AG04450 (cell line): ENCODE measurements around the gene RPTOR. TPM values are rescaled to one million over a fixed set of nuclear protein-coding genes. Genes with fewer than 3 reads are reported as not detected.
A peak's percentile ranks its signal among the peaks of the same experiment; 100 is the strongest.
"Not testable (repeated sequence)": the region's sequence is repeated elsewhere in the genome, so short reads cannot be mapped to it uniquely, and the experiment has no call there.

ENCODE experiments used
- CTCF ChIA-PET: fragments of 300-600, 350-600 bp; formaldehyde crosslinking; extraction: SDS; loops from one replicate; lab custom pipeline; 2022; ENCODE audit warnings: antibody characterized with exemption, inconsistent platforms; lab: Charles Lee
- POLR2A ChIA-PET: fragments of 350-600 bp; formaldehyde crosslinking; extraction: SDS; loops from one replicate; lab custom pipeline; 2021; ENCODE audit warnings: antibody characterized with exemption, inconsistent platforms; lab: Yijun Ruan, JAX
- DNase-seq: peaks from one replicate; pipeline ENCODE4 v3.0.0-alpha.2; 2011; ENCODE audit warnings: low read depth, low spot score
- H3K27ac ChIP-seq: one replicate; pipeline ENCODE4 v1.5.1; 2012; ENCODE audit warnings: low read depth, low read length, control low read depth
- H3K27me3 ChIP-seq: one replicate; pipeline ENCODE4 v1.6.0; 2012; ENCODE audit warnings: low read length; ENCODE audit not compliant: control insufficient read depth, insufficient read depth
- H3K4me3 ChIP-seq: 2 replicates; pipeline ENCODE4 v1.5.1; 2011; ENCODE audit warnings: mild to moderate bottlenecking, low read depth, low read length, control low read depth
- H3K9me3 ChIP-seq: 2 replicates; pipeline ENCODE4 v1.5.1; 2012; ENCODE audit warnings: low read length; ENCODE audit not compliant: control insufficient read depth, insufficient read depth
- polyA plus RNA-seq: library from polyadenylated mRNA; depleted of rRNA; stranded (reverse); fragments of >200 nt; gene quantifications from 2 replicates; pipeline ENCODE4 v1.2.3, GENCODE V29; 2011
- TF ChIP-seq, protein P1 (sequence below): IDR thresholded peaks from 2 replicates; pipeline ENCODE4 v1.5.1; 2011; ENCODE audit warnings: low read depth, low read length, control low read depth, inconsistent platforms

The RPTOR gene
- polyA plus RNA-seq, 1 experiment: 6.2 TPM

DNA sequence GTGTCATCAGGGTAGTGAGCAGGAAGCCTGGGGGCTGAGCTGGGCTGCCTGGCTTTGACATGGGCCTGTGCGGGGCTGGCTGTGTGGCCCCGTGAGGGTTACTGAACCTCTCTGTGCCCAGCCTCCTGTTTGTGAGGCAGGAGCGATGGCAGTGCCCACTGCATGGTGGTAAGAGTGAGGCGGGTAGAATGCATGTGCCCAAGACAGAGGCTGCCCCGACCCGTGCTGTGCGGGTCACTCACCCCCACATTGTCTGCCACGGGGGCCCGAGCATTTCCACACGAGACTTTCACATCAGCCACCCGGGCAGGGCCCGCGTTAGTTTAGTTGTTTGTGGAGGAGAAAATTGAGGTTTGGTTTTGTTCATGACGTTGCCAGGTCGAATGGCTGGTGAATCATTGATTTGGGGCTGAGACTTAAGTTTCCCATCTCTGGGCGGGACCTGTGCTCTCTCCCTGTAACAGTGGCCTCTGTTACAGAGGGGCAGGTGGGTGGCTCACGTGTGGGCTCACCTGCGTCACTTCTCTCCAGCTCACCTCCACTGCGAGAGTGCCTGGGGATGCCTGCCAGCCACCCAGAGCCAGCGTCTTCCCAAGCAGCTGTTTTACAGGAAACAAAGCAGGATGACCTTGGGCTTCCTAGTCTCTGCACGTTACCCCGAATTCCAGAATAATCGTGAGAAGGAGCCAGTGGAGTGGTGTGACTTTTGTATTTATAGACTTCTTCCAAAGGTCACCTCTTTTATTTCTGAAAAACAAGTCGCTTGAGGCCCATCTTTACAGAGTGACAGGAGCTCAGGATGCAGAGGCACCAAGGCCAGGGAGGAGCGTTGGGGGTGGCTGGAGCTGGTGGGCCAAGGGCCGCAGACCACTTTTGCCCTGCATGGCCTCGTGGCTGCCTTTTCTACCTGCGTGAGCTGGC is 150.6 kb downstream of the RPTOR start:
- CTCF ChIA-PET: no interaction called here
- H3K27ac ChIP-seq: peak overlapping the region; percentile 2

DNA sequence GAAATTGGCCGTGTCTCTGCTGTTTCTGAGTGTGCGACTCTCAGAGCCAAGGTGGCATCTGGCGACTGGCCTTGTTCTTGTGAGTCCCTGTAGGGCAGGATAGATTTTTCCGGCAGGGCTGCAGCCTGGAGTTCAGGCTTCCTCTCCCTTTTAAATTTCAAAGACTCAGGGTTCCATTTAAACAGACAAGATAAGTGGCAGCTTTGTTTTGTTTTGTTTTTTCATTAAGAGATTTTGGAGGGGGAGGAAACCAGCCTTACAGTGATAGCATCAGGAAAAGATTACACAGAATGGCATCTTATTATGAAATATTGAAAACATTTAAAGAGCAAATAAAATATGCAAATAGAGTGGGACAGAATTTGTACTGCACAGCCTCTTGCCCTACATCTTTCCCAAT is 151.3 kb downstream of the RPTOR start:
- H3K27ac ChIP-seq: peak overlapping the region; percentile 2
- TF ChIP-seq, protein P1, sequence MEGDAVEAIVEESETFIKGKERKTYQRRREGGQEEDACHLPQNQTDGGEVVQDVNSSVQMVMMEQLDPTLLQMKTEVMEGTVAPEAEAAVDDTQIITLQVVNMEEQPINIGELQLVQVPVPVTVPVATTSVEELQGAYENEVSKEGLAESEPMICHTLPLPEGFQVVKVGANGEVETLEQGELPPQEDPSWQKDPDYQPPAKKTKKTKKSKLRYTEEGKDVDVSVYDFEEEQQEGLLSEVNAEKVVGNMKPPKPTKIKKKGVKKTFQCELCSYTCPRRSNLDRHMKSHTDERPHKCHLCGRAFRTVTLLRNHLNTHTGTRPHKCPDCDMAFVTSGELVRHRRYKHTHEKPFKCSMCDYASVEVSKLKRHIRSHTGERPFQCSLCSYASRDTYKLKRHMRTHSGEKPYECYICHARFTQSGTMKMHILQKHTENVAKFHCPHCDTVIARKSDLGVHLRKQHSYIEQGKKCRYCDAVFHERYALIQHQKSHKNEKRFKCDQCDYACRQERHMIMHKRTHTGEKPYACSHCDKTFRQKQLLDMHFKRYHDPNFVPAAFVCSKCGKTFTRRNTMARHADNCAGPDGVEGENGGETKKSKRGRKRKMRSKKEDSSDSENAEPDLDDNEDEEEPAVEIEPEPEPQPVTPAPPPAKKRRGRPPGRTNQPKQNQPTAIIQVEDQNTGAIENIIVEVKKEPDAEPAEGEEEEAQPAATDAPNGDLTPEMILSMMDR: no peak
- no peaks in the 10 kb centered on the region for H3K27me3 ChIP-seq
- H3K4me3 ChIP-seq: no peak overlapping the region
- no peak for DNase-seq
- POLR2A ChIA-PET: no interaction called here
- H3K9me3 ChIP-seq: no peaks in the 10 kb centered on the region; the same call in 1 of the 2 replicates
- CTCF ChIA-PET: no interaction called here

More for the DNA sequence above, 150.6 kb downstream of the RPTOR start:
- TF ChIP-seq, protein P1: no peak
- DNase-seq: no peak
- Histone ChIP-seq H3K4me3 (no peak overlapping the region), H3K27me3 (no peaks in the 10 kb centered on the region), H3K9me3 (no peaks in the 10 kb centered on the region; the same call in 1 of the 2 replicates)
- POLR2A ChIA-PET: no interaction called here

DNA sequence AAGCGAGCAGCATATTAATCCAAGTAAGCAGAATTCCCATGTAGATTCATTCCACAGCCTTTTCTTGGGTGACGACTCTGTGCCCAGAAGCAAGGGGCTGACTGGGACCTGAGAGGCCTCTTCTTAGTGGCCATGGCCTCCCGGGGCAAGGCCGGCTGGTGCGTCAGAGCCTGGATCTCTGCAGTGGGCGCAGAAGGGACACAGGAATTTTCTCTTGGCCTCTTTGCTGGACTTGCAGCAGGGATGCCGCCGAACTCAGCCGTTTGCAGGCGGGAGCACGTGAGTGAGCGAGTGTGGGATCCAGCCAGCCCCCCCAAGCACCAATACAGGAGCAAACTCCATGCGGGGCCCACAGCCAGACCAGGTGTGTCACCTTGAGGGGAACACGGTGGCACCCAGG is 151.8 kb downstream of the RPTOR start:
- ChIA-PET CTCF (no interaction called here), POLR2A (no interaction called here)
- H3K9me3 ChIP-seq: no peaks in the 10 kb centered on the region; the same call in 1 of the 2 replicates
- no peaks in the 10 kb centered on the region for H3K27me3 ChIP-seq
- TF ChIP-seq, protein P1: no peak
- no peak overlapping the region for H3K4me3 ChIP-seq
- DNase-seq: no peak
- no peak overlapping the region for H3K27ac ChIP-seq

DNA sequence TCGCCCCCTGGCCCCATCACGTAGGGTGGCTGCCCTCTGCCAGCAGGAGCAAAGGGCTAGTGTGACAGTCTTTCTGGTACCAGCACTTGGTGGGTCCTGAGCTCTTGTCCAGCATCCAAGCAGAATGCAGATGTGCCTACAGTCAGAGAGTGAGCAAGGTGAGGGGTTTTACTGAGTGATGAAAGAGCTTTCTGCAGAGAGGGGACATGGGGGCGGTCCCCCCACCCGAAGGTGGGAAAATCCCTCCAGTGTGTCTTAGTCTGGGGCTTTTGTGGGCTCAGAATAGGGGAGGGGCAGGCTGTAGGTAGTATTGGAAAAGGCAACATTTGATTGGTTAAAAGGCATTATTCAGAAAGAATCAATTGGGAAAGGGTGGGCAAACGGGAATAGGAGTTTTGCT is 152.3 kb downstream of the RPTOR start:
- ChIA-PET POLR2A (no interaction called here), CTCF (no interaction called here)
- TF ChIP-seq, protein P1: no peak
- Histone ChIP-seq H3K27me3 (no peaks in the 10 kb centered on the region), H3K27ac (no peak overlapping the region), H3K4me3 (no peak overlapping the region), H3K9me3 (no peaks in the 10 kb centered on the region; the same call in 1 of the 2 replicates)
- DNase-seq: no peak

DNA sequence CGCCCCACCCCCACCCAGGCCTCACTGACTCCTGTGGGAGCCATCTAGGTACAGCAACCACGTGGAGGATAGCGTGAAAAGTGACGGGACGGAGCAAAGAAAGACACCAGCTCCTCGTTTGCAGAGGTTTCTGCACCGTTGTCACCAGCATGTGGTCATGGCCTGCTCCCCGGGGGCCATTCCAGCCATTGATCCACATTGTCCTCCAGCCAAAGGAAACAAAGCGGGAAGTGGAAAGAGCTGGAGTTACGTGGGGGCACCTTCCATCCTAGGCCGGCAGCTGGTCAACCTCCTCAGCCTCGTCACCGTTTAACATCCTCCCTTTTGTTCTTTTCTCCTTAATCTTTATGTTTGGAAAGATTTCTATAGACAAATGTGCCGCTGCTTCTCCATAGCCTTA is 153.7 kb downstream of the RPTOR start:
- TF ChIP-seq, protein P1: no peak
- ChIA-PET CTCF (no interaction called here), POLR2A (no interaction called here)
- H3K27ac ChIP-seq: no peak overlapping the region
- no peak for DNase-seq
- no peaks in the 10 kb centered on the region; the same call in 1 of the 2 replicates for H3K9me3 ChIP-seq
- H3K4me3 ChIP-seq: no peak overlapping the region
- no peaks in the 10 kb centered on the region for H3K27me3 ChIP-seq

DNA sequence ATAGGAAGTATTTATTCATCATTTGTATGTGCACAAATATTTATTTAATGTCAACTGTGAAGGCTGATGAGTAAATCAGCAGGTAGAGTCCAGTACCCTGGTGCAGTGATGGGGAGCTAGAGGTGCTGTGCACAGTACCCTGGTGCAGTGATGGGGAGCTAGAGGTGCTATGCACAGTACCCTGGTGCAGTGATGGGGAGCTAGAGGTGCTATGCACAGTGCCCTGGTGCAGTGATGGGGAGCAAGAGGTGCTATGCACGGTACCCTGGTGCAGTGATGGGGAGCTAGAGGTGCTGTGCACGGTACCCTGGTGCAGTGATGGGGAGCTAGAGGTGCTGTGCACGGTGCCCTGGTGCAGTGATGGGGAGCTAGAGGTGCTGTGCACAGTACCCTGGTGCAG is 154.6 kb downstream of the RPTOR start:
- H3K27me3 ChIP-seq, DNase-seq, CTCF ChIA-PET, POLR2A ChIA-PET, H3K4me3 ChIP-seq, H3K27ac ChIP-seq, H3K9me3 ChIP-seq: not testable (repeated sequence)
